Skin of body (tissue), 2 donors: Measurements from ENCODE around the gene NPR2. TPM values are rescaled to one million over a fixed set of nuclear protein-coding genes. Genes with fewer than 3 reads are reported as not detected.
A peak's percentile ranks its signal among the peaks of the same experiment; 100 is the strongest.

Source experiments
- DNase-seq: peaks from one replicate; lab custom pipeline; 2025; lab: John Stamatoyannopoulos, UW
- total RNA-seq: library from RNA; depleted of rRNA; stranded (reverse); fragments of >200 nt; gene quantifications from one replicate; pipeline ENCODE4 v1.2.3, GENCODE V29; 2014

The NPR2 gene
- total RNA-seq, 1 donor from 2014 or later: 31.5 TPM

DNA sequence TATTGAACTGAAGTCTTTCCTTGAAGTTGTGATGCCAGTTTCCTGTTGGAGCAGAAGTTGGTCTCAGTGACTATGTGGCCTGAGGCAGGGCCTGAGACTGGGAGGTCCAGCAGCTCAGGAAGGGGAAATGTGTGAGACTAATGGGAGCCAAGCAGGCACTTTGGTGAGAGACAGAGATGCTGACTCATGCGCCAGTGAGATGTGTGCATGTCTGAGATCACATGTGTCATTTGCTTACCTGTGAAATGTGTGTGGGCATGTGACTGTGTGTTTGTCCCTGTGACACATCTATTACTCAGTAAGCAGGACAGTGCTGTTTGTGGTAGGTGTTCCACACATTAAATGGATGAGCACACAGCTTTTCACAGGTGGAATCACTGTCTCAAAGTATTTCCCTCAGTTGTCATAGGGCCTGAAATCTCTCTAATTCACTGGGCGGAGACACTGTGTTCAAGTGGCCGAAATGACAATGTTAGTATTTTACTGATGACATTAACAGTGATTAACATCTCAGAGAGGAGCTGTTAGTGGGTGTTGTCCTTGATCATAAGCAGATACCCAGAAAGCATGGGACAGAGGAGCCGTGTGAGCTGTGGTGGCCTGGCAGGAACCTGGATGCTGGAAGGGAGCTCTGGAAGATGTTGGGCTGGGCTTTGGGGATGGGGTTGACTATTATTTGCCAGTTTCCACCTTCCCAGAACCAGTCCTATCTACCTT is 7.4 kb downstream of the NPR2 start:
- no peak for DNase-seq

DNA sequence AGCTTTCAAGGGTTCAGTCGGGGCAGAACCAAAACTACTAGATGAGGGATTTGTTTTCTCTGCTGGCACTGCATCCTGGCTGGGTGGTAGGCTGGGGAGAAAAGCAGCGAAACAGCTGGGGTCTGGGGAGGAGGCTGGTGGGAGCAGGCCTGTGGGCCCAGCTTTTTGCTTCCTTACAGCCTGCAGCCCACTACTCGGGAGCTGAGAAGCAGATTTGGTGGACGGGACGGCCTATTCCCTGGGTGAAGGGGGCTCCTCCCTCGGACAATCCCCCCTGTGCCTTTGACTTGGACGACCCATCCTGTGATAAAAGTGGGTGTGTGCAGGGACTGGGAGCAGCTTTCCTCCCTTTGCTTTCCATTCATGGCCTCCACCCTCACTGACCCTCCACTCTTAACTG is 9.1 kb downstream of the NPR2 start:
- DNase-seq: no peak

DNA sequence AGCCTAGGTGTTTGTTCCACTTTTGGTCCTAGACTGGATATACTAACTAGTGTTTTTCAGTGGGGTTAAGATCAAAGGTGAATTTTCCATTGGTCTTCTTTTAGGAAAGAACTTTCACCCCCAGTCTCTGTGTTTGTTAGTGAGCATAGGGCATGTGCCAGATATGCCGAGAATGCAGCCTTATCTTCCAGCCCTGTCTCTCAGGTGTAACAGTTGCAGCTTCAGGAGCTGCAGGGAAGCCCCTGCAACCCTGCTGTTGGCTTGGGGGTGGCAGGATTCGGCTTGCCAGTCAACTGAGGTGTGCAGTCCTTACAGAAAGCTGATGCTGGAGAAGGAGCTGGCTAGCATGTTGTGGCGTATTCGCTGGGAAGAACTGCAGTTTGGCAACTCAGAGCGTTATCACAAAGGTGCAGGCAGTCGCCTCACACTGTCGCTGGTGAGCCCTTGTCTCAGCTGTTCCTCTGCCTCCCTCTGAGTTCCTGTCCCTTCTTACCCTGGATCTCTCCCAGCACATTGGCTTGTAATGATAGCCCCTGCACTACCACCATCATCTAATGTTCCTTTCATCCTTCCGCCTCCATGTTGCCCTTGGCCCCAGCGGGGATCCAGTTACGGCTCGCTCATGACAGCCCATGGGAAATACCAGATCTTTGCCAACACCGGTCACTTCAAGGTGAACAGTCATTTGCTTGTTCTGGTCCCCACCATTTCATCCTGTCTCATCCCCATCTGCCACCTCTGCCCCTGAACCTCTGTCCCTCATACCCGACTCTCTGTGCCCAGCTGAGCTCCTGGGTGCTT is 10.1 kb downstream of the NPR2 start:
- DNase-seq: no peak

DNA sequence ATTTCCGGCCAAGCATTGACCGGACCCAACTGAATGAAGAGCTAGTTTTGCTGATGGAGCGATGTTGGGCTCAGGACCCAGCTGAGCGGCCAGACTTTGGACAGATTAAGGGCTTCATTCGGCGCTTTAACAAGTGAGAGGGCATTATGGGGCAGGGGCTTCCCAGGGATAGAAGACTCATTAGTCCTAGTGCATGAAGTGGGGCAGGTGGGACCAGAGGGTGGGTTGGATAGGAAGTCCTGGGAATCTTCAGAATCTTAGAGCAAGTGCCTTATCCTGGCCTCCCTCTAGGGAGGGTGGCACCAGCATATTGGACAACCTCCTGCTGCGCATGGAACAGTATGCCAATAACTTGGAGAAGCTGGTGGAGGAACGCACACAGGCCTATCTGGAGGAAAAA is 14.7 kb downstream of the NPR2 start:
- no peak for DNase-seq

DNA sequence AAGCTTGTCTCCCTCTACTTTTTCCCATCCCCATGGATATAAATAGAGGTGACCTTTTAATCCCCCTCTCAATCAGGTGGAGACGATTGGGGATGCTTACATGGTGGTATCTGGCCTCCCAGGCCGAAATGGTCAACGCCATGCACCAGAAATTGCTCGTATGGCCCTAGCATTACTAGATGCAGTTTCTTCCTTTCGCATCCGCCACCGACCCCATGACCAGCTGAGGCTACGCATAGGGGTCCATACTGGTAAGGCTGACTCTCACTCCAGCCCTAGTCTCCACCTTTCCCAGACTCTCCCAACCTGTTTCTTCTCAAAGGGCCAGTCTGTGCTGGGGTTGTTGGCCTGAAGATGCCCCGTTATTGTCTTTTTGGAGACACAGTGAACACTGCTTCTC is 17.0 kb downstream of the NPR2 start:
- no peak for DNase-seq

DNA sequence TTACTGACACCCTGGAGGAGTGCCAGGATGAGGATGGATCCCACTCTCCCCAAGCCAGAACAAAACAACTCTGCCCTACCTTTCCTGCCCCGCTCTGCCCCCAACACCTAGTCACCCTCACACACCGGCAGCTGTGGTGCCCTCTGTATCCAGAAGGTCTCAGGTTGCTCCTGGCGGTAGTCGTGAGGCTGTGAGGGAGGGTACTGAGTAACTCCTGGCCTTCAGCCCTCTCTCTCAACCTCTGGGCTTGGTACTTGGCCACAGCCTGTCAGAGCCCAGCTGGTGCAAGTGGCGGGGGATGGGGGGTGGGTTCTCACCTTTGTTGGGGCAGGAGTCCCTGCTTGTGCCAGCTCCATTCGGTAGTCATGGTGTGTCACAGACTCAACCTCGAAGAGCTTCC is 18.7 kb downstream of the NPR2 start:
- no peak for DNase-seq

DNA sequence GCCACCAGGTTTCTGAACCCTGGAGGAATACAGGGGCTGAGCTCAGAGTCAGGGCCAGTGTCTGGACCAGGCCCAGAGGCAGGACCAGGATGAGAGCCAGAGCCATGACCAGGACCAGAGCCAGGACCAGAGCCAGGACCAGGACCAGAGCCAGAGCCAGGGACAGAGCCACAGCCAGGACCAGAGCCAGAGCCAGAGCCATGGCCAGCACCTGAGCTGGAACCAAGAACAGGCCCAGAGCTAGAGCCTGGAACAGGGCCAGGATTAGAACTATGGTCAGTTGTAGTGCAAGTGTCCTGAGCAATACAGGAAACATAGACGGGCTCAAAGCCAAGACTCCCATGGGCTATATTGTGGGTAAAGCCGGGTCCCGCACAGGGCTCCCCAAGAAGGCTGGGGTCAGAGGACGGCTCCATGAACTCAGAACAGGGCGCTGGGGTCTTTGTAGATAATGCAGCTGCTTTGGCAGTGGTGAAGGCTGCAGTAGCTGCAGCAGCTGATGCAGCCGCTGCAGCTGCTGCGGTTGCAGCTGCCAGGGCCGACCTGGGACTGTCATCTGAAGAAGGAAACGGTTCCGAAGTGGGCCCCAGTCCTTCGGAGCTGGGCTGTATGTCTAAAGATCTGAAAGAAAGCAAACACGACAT is 20.1 kb downstream of the NPR2 start:
- DNase-seq: no peak

DNA sequence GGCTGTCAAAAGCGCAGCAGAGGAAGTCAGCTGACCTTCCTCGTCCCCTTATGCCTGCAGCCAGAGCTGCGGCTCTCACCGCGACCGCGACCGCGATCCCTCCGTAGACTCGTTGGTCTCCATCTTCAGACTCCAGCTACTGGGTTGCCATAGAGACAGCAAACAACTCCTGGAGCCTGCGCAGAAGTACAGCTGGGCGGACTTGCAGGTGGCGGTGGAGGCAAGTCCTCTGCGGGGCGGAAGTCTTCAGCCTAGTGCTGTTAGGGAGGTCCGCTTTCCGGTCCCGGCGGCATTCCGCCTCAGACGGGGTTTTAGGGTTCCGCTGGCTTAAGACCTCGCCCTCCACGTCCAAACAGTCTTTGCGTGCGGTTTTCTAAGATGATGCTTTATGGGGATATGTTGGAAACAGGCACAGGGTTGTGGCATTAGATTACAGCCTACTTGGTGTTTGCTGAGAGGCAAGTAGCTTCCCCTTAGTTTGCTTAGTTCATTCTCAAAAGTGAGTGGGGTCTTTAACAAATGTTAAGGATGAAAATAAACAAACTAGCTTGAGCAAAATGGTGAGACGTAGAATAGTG is 20.7 kb downstream of the NPR2 start, which contains the start of gene SPAG8:
SPAG8 (minus strand) TSS at position 238 of the 578 bp plus-strand sequence; CDS start at position 123, 115 bp downstream.
- DNase-seq: peak; percentile 91

DNA sequence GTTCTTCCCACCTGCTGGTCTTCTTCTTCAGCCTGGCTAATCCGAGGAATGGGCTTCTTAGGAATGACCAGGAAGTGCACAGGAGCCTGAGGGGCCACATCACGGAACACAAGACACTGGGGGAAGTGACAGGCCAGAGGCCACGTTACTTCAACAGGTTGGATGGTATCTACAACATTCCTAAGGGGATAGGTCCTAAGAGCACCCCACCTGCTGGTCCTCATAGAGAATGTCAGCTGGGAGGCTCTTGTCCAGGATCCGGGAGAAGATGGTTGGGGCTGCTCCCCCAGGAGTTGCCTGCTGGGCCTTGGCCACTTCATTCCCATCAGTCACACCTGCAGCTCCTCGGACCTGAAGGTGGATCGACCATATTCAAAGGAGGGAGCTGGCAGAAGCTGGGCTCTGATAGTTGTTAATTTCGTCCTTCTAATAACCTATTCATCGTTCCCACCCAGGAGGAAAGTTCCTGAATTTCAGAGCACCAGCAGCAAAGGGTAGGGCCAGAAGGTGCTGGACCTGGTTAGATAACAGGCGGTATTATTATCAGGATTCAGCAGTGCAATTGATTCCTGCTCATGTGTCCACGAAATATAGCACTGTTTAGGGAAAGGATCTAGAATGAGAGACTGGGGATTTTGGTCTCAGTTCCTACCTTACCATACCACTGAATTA is 22.2 kb downstream of the NPR2 start:
- DNase-seq: no peak

DNA sequence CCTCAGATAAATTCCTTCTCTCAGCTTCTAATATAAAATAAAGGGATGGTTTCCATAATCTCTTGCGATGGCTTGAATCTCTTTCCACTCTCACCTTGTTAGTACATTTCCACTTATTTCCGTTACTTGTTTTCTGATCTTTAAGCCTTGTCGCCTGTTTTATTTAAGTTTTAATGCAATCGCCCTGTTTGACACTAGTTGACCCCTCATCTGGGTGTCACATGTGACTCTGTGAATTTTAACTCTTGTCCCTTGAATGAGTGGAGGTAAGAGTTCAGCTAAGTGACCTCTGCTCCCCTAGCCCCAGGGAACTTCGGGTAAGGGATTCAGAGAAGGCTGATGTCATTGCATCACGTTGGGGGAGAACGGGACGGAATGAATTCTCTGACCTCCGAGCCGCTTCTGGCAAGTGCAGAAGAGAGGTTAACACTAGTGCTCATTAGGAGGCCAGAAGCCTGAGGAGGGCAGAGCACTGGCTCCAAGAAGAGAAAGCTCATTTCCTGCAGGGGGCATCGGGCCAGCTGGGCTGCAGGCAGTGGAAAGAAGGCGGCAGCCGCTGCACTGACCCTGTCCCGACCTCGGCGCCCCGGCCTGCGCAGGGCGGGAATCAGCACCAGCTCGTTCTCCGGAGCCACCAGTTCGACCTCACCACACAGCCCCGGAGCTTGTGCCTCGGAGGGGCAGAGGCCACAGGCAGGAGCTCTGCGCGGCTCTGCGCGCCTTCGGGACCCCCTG is 22.9 kb downstream of the NPR2 start:
- no peak for DNase-seq

DNA sequence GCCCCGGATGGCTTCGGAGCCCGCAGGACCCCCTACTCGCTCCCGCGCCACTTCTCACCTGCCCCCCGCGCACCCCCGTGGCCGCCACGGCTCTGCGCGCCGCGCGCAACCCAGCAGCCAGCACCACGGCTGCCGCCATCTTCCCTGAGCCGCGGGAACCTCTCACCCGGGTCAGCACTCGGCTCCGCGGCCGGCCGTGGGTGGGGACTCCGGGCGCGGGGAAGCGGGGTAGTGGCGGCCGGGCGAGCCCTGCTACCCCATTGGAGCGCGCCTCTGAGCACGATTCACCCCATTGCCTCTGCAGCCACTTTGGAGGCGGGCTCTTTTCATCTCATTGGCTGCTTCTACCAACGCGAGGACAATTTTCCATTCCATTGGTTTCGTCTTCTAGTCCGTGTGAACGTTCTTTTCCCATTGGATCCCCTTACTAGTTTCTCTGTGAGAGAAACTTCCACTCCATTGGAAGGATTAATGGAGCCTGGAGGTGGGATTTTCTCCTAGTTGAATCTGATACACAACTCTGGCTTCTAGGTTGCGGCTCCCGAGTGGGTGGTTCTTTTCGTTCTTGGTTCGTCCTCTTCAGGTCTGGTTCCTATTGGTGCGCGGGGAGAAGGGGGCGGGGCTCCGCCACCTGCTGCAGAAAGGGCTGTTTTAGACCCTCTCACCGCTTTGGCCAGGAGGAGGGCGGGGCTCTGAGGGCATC is 23.6 kb downstream of the NPR2 start, which contains the start of gene HINT2:
HINT2 (minus strand) TSS at position 202 of the 703 bp plus-strand sequence; CDS start at position 139, 63 bp downstream.
- peak; percentile 99 for DNase-seq

DNA sequence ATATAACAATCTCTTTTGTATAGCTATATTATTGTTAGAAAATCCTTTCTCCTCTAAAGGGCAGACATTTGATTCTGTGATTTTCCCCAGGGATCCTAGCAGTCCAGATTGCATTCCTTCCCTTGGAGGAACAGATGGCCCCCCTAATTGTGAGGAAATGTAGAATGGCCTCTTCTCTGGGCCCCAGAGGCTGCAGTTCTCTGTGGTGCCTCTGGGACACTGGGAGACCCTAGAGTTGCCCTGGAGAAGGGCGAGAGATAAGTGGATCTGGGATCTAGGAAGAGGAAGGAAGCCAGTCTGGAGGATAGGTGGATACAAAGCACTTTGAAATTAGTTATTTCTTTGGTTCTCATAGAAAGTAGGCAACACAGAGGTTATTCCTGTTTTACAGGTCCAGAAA is 25.3 kb downstream of the NPR2 start:
- DNase-seq: no peak

DNA sequence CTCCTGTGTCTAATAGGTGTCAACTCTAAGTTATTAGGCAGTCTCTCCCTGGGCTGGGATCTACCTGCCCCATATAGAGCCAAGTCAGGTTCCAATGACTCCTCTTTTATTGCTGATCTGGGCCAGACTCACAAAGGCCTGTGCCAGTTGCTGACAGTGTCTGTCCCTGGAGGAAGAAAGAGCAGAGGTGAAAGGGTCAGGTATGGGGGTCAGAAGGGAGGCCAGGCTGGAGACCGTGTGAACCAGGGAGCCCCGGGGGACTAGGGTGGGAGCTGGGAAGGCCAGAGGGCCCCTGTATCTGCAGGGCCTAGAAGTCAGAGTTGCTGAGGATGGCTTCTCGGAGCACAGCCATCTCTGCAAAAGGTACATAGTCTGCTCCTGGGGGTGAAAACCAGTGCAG is 26.9 kb downstream of the NPR2 start:
- DNase-seq: no peak

DNA sequence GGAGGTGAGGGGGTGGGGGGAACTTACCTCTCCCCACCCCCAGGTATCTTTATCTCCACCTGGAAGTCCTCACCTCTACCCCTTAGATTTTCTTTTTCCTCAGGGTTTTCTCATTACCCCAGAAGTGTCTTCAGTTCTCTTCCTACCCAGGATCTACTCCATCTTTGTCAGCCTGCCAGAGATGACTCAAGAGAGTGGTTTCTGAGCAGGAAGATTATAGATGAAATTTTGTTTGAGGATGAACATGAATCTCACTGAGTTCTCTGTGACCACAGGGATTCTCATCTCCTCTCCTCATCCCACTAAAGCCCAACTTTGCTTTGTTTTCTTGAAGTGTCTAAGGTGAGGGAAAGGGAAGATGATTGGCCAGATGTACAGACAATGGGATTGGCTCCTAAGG is 28.7 kb downstream of the NPR2 start:
- no peak for DNase-seq

DNA sequence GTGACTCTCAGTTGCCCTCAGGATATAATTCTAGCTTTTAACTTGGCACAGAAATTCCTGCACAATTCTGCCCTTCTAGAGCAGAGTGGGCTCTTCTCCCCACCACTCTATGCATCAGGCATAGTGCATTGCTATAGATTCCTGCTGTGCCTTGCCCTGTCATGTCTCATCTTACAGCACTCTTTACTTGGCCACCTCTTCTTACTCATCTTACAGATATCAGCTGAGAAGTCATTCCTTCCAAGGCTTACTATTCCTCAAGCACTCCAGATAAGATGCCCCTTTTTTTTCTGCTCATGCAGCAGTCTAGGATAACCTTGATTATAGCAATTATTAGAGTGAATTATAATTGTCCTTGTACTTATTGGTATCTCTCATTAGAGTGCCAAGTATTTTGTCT is 31.5 kb downstream of the NPR2 start:
- DNase-seq: no peak

DNA sequence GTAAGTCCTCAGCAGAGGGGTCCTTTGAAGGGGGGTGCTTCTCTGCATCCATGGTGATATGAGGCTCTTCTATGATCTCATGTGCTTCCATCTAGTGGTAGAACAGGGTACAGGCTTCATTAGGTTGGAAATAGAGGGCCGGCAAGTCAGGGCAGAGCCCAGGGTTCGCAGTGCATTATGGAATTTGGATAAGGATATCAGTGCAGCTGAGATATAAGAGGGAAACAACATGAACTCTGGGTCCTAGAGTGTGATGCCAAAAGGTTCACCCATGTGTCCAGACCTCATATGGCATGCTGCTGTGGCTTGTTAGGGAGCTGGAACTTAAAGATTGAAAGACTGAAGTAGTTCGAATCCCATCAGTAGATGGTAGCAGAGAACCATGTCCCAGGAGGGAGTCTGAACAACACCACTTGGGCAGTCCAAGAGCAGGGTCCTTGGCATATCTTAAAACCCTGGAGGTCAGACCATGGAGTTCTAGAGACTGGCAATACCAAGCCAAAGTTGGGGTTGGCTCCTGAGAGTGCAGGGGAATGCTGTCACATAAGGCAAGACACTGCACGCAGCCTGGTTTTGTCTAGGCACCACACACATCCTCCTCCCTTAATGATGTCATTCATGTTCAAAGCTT is 34.8 kb downstream of the NPR2 start:
- DNase-seq: peak; percentile 26

DNA sequence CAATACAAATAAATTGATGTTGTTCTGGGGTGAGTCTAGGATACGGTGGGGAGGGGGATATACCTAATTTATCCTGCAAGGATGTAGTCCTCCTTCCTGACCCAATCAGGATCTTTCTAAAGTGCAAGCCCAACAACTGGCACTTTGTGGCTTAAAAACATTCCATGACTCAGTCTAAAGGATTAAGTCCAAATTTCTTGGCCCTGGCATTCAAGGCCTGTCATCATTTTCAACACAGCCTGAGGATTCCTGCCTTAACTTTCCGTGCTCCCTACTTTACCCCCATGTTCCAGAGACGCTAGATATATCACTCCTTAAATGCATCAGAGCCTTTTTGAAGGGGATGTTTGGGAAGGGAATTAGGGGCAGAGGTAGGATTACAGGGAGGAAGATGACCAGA is 36.1 kb downstream of the NPR2 start:
- DNase-seq: no peak

DNA sequence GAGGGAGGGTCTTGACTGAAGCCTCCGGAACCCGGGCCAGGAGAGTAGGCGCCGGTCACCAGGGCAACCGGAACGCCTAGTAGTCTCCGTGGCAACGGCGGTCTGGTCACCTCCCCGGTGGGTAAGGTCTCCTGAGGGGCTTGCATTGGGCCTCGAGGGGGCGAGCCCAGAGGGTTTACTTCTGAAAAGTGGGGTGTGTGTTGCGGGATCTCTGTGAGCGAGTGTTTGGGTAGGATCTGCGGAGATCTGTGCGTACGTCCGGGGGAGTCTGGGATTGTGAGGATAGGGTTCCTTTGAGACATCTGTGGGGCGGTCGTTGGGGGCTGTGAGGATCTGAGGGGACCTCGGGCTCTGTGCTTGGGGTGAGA is 37.3 kb downstream of the NPR2 start, which contains the start of gene FAM221B:
FAM221B (minus strand) TSS at position 17 of the 368 bp plus-strand sequence. CDS start 2,571 bp downstream, outside the sequence.
- DNase-seq: no peak

DNA sequence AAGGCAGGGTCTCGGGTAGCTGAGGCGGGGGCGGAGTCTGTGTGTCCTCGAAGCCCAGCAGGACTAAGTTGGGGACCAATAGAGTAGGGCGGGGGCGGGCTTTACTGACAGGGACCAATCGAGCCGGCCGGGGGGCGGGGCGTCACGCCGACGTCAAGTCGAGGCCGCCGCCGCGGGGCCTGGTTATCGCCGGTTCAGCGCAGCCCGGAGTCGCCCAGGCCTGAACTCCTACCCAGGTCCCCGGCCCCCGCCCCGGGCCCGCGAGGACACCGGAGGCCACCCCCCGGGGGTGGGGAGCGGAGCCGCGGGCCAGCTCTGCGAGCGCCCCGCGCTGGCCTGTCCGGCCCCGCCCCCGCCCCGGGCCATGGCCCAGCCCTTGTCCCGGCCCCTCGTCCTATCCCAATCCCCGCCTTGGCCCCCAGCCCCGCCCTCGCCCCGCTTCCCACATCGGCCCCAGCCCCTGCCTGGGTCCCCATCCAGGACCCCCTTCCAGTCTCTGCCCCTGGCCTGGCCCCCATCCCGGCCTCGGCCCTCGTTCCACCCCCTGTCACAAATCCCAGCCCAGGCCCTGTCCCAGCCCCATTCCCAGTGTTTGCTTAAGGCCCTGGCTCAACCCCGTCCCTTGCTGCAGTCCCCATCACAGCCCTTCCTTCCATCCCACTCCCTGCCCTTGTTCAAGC is 37.8 kb downstream of the NPR2 start, which contains the start of gene TMEM8B:
TMEM8B (plus strand) TSS at position 145 of the 680 bp plus-strand sequence; CDS start at position 365, 220 bp downstream.
- peak; percentile 92 for DNase-seq
